HG03103 (cell line): ENCODE measurements around the gene PRM2.
"Not testable (repeated sequence)": the region's sequence is repeated elsewhere in the genome, so short reads cannot be mapped to it uniquely, and the experiment has no call there.

Source experiments
- ATAC-seq: cut with Tn5 transposase; IDR thresholded peaks from one replicate; pipeline ENCODE4 v1.9.1; 2021; ENCODE audit warnings: low read depth; ENCODE audit not compliant: unreplicated experiment

The PRM2 gene

DNA sequence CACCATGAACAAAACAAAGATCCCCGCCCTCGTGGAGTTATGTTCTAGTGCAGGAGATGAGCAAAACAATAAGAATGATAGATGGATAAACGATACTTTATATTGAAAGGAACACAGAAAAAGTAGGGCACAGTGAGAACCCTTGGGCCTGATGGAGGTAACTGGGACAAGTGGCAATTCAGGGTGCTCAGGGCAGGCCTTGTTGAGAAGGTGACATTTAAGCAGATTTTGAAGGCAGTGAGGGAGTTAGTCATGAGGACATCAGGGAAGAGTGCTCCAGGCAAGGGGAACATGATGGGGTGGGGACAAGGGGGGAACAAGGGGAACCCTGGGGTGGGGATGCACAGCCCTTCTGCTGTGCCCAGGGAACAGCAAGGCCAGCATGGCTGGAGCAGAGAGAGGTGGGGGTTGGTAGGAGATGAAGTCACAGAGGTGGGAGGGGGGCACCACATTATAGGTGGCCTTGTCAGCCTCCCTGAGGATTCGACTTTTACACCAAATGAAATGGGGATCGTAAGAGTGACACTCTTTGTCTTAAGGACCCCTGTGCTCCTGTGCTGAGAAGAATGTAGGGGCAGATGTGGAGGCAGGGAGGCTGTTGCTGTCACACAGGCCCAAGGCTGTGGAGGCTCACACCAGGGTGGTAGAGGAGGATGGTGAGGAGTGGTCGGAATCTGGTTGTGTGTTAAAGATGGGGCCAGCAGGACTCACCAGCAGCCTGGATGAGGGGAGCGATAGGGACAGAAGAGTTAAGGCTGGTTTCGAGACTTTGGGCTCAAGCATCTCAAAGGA lies 14.0 kb upstream of the PRM2 start:
- ATAC-seq = no peak

DNA sequence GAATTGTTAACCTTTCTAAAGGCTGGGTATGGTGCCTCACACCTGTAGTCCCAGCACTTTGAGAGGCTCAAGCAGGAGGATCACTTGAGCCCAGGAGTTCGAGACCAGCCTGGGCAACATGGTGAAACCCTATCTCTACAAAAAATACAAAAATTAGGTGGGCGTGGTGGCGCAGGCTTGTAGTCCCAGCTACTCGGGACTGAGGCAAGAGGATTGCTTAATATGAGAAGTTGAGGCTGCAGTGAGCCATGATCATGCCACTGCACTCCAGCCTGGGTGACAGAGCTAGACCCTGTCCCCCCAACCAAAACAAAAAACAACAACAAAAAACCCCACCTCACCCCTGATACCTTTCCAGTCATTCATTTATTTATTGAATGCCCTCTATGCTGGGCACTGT lies 13.4 kb upstream of the PRM2 start:
- ATAC-seq = not testable (repeated sequence)

DNA sequence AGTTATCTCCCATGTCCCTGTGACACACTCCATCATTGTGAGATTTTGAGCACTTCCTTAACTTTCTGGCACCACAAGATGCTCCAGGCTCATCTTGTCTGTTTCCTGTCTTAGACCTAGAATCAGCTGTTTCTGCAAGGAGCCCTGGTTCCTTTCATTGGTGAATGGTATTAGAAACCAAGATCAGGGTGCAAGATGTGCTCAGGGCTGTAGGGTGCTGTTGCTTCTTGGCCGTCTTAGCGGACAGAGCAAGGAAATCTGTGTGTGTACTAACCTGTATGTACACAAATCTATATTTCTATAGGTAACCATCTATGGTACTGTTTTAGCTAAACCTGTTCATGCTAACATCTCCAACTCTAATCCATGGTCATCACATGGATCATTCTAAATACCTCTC lies 12.9 kb upstream of the PRM2 start:
- no peak for ATAC-seq

DNA sequence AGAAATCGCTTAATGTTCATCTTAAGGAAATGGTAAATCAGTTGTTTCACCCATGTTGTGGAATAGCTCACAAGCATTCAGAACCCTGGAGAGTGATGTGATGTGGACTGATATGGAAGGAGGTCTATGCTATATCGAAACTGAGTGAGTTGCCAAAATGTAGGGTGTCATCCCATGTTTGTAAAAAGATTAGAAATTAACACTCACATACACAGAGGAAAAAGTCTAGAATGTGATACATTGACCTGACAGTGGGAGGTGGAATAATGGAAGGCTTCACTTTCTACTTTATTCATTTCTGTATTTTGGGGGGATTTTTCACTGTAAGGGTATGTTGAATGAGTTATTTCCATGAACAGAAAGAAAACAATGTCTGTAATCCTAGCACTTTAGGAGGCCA lies 9.6 kb upstream of the PRM2 start:
- no peak for ATAC-seq

DNA sequence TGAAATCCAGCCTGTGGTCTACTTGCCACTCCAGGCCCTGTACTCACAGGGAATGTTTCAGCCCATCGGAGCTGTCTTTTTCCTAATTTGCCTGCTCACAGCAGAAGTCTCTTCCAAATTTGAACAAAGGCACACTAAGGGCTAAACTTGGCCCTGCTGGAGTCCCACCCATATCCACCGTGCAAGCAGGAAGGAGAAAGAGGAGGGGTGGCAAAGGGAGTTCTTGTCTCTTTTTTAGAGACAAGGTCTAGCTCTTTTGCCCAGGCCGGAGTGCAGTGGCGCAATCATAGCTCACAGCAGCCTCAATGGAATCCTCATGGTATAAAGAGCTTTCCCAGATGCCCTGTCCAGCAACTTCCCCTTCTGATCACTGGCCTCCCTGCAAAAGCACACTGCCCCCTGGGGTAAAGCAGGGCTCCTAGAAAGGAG lies 7.6 kb upstream of the PRM2 start:
- no peak for ATAC-seq

DNA sequence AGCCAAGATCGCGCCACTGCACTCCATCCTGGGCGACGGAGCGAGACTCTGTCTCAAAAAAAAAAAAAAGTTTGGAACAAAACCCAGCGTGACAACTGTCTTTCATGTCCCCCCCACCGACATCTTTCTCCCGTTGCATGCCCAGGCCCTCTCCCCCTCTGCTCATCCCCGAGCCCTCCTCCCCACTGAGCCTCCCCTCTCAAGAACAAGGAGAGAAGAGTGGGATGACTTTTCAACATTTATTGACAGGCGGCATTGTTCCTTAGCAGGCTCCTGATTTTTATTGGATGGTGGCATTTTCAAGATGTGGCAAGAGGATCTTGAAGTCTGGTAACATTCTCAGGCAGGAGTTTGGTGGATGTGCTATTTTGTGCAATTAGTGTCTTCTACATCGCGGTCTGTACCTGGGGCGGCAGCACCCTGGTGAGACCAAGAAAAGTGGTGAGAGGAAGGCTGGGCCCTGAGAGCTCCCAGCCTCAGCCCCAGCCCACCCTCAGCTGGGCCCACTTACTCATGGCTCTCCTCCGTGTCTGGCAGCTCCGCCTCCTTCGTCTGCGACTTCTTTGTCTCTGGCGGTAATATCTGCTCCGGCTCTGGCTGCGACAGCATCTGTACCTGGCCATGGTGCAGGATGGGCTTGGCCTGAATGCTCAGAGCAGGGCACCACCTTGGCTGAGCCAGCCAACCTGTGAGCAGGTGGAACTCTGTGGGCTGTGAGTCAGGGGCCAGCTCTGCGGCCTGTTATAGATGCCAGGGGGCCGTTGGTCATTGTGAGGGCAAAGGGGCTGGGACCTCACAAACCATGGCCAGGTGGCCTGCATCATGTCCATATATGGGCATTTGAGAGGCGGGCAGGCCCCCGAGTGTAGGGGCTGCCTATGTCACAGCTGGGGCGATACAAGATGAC lies 4.6 kb upstream of the PRM2 start, which contains the start of gene PRM1:
PRM1 (minus strand) TSS at position 715 of the 907 bp plus-strand sequence; CDS start at position 623, 92 bp downstream.
- ATAC-seq = no peak

DNA sequence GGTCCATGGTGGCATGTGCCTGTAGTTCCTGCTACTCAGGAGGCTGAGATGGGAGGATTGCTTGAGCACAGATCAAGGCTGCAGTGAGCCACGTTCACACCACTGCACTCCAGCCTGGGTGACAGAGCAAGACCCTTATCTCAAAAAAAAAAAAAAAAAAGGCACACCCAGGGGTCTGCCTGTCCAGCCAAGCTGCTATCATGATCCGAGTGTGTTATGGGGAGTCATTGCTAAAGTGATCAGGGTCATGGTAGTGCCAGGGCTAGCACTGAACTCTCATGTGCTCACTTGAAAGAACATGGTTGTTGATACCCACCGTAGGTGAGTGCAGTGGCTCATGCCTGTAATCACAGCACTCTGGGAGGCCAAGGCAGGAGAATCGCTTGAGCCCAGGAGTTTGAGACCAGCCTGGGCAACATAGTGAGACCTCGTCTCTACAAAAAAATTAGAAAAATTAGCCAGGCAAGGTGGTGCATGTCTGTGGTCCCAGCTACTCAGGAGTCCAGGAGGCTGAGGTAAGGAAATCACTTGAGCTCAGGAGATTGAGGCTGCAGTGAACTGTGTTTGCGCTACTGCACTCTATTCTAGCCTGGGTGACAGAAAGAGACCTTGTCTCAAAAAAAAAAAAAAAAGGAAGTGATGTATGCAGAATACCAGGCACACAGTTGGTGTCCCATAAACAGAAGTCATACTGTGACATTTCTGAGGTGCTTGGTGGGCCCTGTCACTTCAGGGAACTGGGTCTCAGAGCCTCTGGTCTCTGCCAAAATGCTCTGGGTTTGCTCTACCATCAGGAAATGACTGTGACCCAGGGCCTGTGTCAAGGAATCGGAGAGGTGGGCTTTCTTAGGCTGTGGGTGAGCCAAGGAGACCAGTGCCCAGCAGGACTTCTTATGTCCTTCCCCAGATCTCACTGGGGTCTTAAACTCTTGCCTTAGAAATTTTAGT lies 2.7 kb upstream of the PRM2 start:
- ATAC-seq = no peak

DNA sequence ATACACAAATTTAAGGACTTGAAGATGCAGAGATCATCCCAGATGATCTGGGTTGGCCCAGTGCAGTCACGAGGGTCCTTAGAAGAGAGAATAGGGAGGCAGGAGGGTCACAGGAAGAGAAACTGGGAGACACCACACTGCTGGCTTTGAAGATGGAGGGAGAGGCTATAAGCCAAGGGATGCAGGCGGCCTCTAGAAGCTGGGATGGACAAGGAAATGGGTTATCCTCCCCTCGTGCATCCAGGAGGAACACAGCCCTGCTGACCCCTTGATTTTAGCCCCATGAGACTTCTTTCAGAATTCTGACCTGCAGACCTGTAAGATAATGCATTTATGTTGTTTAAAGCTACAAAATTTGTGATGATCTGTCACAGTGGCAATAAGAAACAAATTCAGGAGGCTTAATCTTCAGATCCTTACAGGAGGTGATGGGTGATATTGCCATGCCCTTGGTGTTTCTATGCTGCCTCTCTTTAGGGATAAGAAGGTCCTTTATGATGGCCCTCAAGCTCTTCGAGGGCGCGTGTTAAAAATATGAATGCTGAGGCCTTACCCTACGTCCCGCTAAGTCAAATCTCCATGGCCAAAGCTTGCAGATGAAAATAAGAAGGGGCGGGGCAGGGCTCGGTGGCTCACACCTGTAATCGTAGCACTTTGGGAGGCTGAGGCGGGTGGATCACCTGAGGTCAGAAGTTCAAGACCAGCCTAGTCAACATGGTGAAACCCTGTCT lies 1.5 kb upstream of the PRM2 start:
- ATAC-seq = no peak

DNA sequence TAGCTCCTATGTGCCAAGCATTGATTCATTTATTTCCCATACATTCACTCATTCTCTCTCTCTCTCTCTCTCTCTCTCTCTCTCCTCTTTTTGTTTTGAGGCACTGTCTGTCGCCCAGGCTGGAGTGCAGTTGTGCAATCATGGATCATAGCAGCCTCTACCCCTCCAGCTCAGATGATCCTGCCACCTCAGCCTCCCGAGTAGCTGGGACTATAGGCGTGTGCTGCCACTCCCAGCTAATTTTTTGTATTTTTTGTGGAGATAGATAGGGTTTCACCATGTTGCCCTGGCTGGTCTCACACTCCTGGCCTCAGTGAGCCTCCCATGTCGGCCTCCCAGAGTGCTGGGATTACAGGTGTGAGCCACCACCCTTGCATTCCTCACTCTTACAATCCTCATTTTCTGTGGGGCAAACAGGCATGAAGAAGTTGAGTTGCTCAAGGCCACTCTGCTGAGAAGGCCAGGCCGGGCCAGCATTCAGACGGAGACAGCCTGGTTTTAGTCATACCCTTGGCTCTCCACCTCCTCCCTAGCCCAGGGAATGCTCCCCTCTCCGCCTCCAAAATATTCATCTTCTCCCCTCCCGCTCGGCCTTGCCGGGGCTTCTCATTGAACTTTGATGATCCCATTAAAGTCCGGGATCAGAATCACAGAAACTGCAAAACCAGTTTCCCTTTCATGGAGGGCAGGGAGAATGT lies 765 bp upstream of the PRM2 start:
- ATAC-seq = no peak

DNA sequence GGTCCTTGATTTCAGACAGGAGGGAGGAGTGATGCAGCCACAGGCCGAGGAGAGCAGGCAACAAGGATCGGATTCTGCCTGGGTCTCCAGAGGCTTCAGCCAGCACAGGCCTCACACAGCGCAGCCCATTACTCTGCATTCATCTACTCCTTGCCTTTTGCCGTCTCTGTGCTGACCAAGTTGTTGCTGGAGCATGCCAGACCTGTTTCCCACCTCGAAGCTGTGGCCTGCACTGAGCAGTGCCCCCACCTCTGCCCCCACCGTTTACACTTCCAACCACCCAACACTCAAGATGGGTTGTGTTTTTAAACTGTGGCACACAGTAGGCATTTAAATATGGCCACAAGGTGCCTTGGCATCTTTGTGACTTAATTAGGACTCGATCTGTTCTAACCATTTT lies 1.3 kb downstream of the PRM2 start:
- ATAC-seq = no peak

DNA sequence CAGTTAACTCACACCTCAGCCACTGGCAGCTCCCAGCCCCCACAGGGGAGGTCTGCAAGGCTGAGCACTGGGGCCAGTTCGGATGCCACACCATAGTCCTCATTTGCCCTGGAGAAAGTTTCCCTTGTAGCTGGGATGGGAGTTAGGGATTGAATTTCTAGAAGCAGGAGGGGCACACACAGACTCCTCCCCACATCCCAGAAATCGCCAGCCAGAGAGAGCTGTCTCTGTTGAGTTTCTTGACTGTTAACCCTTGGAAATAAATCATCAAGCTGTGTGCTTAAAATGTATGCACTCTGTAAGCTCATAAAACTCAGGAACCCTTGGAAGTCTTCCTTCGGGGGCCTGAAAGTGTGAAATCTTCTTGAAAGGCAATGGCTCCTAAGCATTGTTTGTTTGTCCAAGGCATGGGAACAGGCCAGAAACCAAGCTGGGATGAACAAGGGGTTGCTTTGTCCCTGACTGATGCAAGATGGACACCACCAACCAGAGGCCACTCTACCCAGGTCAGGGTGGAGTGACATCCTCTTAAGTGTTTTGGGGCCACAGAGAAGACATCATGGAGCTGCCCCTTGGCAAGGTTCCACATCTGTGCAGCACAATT lies 2.5 kb downstream of the PRM2 start:
- no peak for ATAC-seq

DNA sequence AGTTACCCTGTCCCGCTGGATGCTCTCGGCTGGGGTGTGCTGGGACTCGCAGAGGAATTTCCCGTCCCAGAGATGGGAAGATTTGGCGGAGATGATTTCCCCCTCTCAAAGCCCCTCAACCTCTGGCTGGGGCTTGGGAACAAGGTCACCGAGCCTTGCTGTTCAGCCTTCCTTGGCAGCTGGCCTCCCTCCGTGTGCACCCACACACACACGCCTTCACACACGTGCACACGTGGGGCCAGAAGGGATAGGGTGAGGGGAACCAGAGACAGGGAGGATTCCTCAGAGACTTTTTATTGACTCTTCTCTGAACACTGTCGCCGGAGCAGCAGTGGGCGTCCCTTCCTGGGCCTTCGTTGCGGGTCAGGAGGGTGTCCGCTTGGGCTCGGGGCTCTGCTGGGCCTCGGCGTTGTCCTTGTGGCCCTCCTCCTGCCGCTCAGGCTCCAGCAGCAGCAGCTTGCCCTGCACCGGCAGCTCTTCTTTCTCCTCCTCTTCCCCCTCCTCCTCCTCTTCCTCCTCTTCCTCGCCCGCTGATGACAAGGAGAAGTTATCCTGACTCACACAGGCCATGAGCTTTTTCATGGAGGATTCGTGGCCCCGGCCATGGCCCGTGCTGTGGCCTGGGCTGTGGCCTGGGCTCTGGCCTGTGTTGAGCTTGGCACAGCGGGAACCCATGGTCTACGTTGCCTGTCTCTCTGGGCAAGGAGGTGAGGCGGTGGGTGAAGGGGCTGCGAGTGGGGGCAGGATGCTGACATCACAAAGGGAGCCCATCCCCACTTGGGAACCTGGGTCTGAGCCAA lies 3.2 kb downstream of the PRM2 start, which contains the start of gene PRM3:
PRM3 (minus strand) TSS at position 709 of the 800 bp plus-strand sequence; CDS start at position 675, 34 bp downstream.
- no peak for ATAC-seq

DNA sequence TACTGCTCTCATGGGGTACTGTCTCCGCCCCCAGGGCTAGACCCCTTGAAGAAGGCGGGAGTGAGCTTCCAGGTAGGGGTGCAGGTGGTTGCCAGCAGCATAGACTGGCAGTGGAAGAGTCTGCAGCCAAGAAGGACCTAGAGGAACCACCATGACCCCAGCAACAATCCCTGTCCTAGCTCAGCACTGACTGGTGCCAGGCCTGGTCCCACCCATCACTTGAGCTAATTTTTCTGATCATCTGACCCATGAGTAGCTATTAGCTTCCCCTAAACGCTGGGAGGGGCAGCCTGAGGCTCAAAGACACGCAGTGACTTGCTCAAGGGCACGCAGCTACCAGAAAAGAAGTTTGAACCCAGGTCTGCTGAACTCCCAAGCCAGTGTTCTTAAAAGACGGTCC lies 3.8 kb downstream of the PRM2 start:
- ATAC-seq = no peak

DNA sequence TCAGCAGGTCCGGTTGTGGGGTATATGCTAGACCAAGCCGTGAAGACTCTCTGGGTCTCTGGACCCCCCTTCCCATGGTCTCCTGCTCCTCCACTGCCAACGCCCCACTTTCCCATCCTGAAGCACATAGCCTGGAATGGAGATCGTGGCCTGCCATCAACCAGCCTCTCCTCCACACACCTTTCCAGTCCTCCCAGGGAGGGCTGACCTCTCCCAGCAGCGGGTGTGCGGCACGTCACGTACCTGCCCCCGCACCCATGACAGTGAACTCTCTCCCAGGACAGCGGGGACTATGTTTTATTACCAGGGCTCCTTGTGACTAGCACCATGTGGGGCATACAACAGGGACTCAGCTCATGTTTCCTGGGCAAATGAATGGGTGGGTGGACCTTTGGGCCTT lies 4.7 kb downstream of the PRM2 start:
- no peak for ATAC-seq

DNA sequence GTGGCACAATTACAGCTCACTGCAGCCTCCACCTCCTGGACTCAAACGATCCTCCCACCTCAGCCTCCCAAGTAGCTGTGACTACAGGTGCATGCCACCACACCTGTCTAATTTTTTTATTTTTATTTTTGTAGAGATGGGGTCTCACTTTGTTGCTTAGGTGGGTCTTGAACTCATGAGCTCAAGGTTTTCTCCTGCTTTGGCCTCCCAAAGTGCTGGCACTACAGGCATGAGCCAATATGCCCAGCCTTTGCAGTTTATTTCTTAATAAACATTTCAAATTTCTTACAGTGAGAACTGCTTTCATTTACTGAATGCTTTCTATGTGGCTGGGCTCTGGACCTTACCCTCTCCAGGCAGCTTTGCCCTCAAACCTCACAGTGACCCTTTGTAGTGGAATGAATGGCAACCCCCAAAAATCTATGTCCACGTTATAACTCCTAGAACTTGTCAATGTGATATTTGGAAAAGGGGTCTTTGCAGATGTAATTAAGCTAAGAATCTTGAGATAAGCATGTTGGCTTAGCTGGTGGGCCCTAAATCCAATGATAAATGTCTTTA lies 5.6 kb downstream of the PRM2 start:
- ATAC-seq = no peak

DNA sequence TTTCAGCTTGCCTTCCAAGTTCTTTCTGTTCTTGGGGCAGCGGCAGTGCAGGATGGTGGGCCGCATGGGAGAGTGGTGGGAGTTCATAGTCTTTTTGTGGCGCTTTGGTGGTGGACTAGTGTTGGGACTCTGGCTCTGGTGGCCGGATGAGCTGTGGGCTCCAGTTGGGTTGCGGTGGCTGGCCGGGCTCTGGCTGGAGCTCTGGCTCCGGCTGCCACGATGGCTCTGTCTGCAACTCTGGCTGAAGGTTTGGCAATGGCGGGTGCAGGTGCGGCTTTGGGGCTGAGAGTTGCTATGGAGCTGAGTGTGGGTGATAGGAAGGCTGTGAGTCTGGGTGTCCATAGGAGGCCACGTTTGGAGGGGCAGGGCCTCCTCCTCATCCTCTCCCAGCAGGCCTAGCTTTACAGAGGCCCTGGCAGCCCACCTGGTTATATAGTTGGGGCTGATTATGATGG lies 7.3 kb downstream of the PRM2 start, which contains the start of gene TNP2:
TNP2 (minus strand) TSS at position 405 of the 455 bp plus-strand sequence; CDS start at position 342, 63 bp downstream.
- no peak for ATAC-seq

DNA sequence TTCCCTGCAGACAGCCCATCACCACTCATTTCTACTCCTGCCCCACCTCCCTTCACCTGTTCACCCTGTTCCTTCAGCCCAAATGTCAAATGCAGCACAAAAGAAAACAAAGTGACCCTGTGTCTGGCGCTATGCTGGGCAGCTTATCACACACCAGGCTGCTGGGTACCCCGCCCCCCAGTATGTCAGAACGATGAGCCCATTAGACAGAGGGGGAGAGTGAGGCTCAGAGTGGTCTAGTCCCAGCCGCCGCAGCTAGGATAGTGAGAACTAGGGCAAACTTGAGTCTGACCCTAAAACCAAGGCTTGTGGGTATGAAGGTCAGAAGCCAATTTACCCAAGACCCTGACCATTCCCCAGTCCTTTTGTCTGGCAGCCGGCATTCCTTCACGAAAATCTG lies 11.2 kb downstream of the PRM2 start:
- ATAC-seq = no peak
